Spleen (tissue), 11 donors: ENCODE data around the gene MED26. TPM values are rescaled to one million over a fixed set of nuclear protein-coding genes. Genes with fewer than 3 reads are reported as not detected.

Experiments used
- DNase-seq: peaks from one replicate; pipeline ENCODE4 v3.0.0-alpha.2; 2020
- H3K27ac ChIP-seq, 8 donors: fragments of 200-600 bp; sonication (generic) in 7 of 8; 1 replicate in 4 of 8; 2 replicates in 4 of 8; pipeline versions ENCODE4 v1.5.0 to v1.8.0; 2016 to 2021; ENCODE audit warnings: inconsistent platforms in 4 of 8, mild to moderate bottlenecking in 4 of 8, moderate library complexity in 1 of 8
- H3K27me3 ChIP-seq, 7 donors: fragments of 200-600 bp; sonication (generic) in 6 of 7; replicated peaks in 1 of 7; 1 replicate in 4 of 7; 2 replicates in 3 of 7; pipeline versions ENCODE4 v1.5.0 to v1.8.0; 2016 to 2021; ENCODE audit warnings: inconsistent platforms in 3 of 7, mild to moderate bottlenecking in 1 of 7
- H3K36me3 ChIP-seq, 6 donors: fragments of 200-600 bp; sonication (generic) in 5 of 6; 1 replicate in 4 of 6; 2 replicates in 2 of 6; pipeline versions ENCODE4 v1.5.0 to v1.8.0; 2016 to 2021; ENCODE audit warnings: inconsistent platforms in 2 of 6
- H3K4me1 ChIP-seq, 6 donors: fragments of 200-600 bp; sonication (generic) in 5 of 6; 1 replicate in 3 of 6; 2 replicates in 3 of 6; pipeline versions ENCODE4 v1.5.0 to v1.8.0; 2016 to 2021; ENCODE audit warnings: inconsistent platforms in 3 of 6
- H3K4me3 ChIP-seq, 8 donors: fragments of 200-600 bp; sonication (generic) in 7 of 8; 1 replicate in 4 of 8; 2 replicates in 4 of 8; pipeline versions ENCODE4 v1.5.0 to v1.8.0; 2016 to 2021; ENCODE audit warnings: inconsistent platforms in 4 of 8, mild to moderate bottlenecking in 4 of 8, moderate library complexity in 2 of 8
- H3K9me3 ChIP-seq, 8 donors: fragments of 200-600 bp; sonication (generic) in 7 of 8; 1 replicate in 4 of 8; 2 replicates in 4 of 8; pipeline versions ENCODE4 v1.5.0 to v1.8.0; 2016 to 2021; ENCODE audit warnings: inconsistent platforms in 4 of 8
- CTCF ChIP-seq, 11 experiments: fragments of 200-600 bp in 7 of 11; fragments of 450-650 bp in 4 of 11; sonication (generic) in 4 of 11; IDR thresholded peaks in 8 of 11; conservative IDR thresholded peaks in 3 of 11; 1 replicate in 7 of 11; 2 replicates in 4 of 11; pipeline versions ENCODE4 v1.4.0 to v1.8.0; 2016 to 2021; ENCODE audit warnings: antibody characterized with exemption in 11 of 11, inconsistent platforms in 4 of 11, mild to moderate bottlenecking in 1 of 11
- POLR2A ChIP-seq, 3 donors: fragments of 450-650 bp; IDR thresholded peaks; one replicate each; pipeline ENCODE4 v1.5.1; 2017; ENCODE audit warnings: antibody characterized with exemption in 3 of 3, mild to moderate bottlenecking in 1 of 3
- POLR2AphosphoS5 ChIP-seq, 3 donors: sonication (generic); formaldehyde crosslinking; IDR thresholded peaks; one replicate each; pipeline ENCODE4 v1.5.1; 2017; ENCODE audit warnings: antibody characterized with exemption in 3 of 3
- WGBS, 5 donors: extraction: QIAGEN DNeasy Blood & Tissue Kit in 3 of 5; methylation state at CpG; one replicate each; pipeline versions ENCODE4 v1.1.5 to v1.1.7; 2013 to 2018; 5-methylcytosine and 5-hydroxymethylcytosine counted together
- intact Hi-C: fragments of 100-400 bp; cut with DNase I; formaldehyde crosslinking; loops from one replicate; pipeline ENCODE4 v1.15.0; 2023; ENCODE audit warnings: low total_unique reads
- polyA plus RNA-seq, 3 donors: library from polyadenylated mRNA; stranded (reverse); fragments of 200-250 nt; gene quantifications; one replicate each; pipeline ENCODE4 v1.2.1, GENCODE V29; 2013
- total RNA-seq, 7 donors: library from RNA; depleted of rRNA in 3 of 7; stranded (reverse); fragments of >200 nt in 3 of 7; fragmentation: NEBNext Ultra II Directional in 4 of 7; extraction: Animal tissue kit (Norgen Biotek cat#: 25700) in 4 of 7; gene quantifications; one replicate each; pipeline versions ENCODE4 v1.1.0 to v1.2.1, GENCODE V29; 2016 to 2021
- donor health status: healthy with polysubstance abuse.
- donor health status: DM: no; HTN: no; CAD: no; lungs with moderate emphysema.
- donor health status: DM: no; HTN: no; CAD: no.
- donor health status: Bipolar disorder and iron deficiency.
- donor health status: healthy.
- donor health status: DM: no; HTN: no; CAD: no.
- donor health status: DM: yes; HTN: yes; CAD: no.

MED26 gene
- total and polyA plus RNA-seq, 10 donors, result 6.5 to 20.4 (median 15.7) TPM

- H3K27me3 ChIP-seq, result no peaks in the 10 kb centered on the region
- TF ChIP-seq CTCF (IDR thresholded peaks at IDR 0.05 in 8 of 11, conservative IDR thresholded peaks at IDR 0.05 in 3 of 11) (no peak), POLR2A (IDR thresholded peaks at IDR 0.05) (no peak), POLR2AphosphoS5 (IDR thresholded peaks at IDR 0.05) (no peak)
- H3K9me3 ChIP-seq, result no peaks in the 10 kb centered on the region
- no peak overlapping the region for H3K4me3 ChIP-seq
- DNase-seq, result no peak
- peaks cover 0 to 75% (median 43%) of the 10 kb centered on the region in 6 donors for H3K36me3 ChIP-seq
- H3K4me1 ChIP-seq, result peaks cover 30 to 95% (median 71%) of the 10 kb centered on the region in 6 donors
- intact Hi-C loops, result no loop called here
- H3K27ac ChIP-seq, result peak overlapping the region in 1 of 8 donors; percentile 79
- 88 to 91% (median 91%) methylated on average over 30 to 48 of the region's 48 CpGs for WGBS, 5 donors
These were observed 51.9 kb downstream of the MED26 start for GRCh38 chr19:16575861-16576689.

DNA sequence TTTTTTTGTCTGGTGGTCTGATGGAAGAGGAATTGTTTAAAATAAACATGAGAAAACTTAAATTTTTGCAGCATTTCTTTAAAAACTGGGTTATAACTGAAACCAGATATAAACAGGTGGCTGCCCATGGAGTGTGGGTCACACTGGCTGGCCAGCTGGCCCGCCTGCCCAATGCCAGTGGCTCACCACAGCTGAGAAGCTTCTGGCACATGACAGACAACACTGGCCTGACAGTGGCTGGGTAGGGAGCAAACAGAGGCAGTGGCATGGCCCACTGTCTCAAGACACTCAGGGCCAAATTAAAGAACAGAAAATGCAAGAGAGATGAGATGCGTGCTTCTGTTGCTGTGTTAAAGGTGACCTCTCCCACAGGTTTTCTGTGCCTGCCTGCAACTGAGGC lies 52.7 kb downstream of the MED26 start:
- intact Hi-C loops, result no loop called here
- TF ChIP-seq POLR2AphosphoS5 (IDR thresholded peaks at IDR 0.05), result no peak
- H3K4me3 ChIP-seq, result no peak overlapping the region
- peaks cover 0 to 71% (median 43%) of the 10 kb centered on the region in 6 donors for H3K36me3 ChIP-seq
- WGBS, 5 donors, result 85 to 95% (median 90%) methylated on average over 2 of the region's 2 CpGs
- no peaks in the 10 kb centered on the region for H3K27me3 ChIP-seq
- DNase-seq, result no peak
- no peaks in the 10 kb centered on the region for H3K9me3 ChIP-seq
- H3K4me1 ChIP-seq, result peaks cover 29 to 95% (median 75%) of the 10 kb centered on the region in 6 donors
- no peak overlapping the region for H3K27ac ChIP-seq

DNA sequence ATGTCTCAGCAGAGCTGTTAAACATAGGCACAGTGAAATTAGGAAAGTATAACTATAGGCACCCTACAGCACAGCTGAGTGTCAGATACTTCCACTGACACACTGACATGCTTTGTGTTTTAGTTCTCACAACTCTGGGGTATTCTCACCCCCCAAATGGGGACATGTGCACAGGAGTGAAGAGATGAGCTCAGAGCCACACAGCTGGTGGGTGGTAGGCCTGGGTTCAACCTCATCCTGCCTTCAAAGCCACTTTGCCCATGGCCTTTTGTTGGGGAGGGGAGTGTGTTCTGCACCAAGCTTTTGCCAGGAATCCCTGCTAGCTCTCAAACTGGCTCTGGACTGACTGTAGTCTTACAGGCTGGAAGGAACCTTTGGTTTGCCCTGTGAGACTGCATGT lies 54.1 kb downstream of the MED26 start:
- Histone ChIP-seq H3K36me3 (peaks cover 0 to 71% (median 46%) of the 10 kb centered on the region in 6 donors), H3K4me1 (peaks cover 29 to 95% (median 72%) of the 10 kb centered on the region in 6 donors), H3K4me3 (peak overlapping the region in 6 of 8 donors; percentile 79 to 97 (median 94)), H3K9me3 (no peaks in the 10 kb centered on the region), H3K27ac (peak overlapping the region in 4 of 8 donors; percentile 94 to 95 (median 94)), H3K27me3 (no peaks in the 10 kb centered on the region)
- intact Hi-C loops, result no loop called here
- no peak for TF ChIP-seq CTCF (IDR thresholded peaks at IDR 0.05 in 8 of 11, conservative IDR thresholded peaks at IDR 0.05 in 3 of 11)
- no peak for TF ChIP-seq POLR2AphosphoS5 (IDR thresholded peaks at IDR 0.05)
- no peak for TF ChIP-seq POLR2A (IDR thresholded peaks at IDR 0.05)
- DNase-seq, result no peak

DNA sequence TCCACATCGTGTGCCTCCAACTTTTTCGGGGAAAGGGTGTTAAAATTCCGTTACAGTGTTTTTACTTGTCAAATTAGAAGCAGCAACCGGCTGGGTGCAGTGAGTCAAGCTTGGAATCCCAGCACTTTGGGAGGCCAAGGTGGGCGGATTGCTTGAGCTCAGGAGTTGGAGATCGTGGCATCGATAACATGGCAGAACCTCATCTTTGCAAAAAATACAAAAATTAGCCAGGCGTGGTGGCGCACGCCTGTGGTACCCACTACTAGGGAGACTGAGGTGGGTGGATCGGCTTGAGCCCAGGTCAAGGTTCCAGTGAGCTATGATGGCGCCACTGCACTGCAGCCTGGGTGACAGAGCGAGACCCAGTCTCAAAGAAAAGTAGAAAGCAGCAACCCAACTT lies 54.7 kb downstream of the MED26 start:
- peaks cover 29 to 89% (median 69%) of the 10 kb centered on the region in 6 donors for H3K4me1 ChIP-seq
- no peak for DNase-seq
- TF ChIP-seq POLR2AphosphoS5 (IDR thresholded peaks at IDR 0.05) (no peak), POLR2A (IDR thresholded peaks at IDR 0.05) (no peak), CTCF (IDR thresholded peaks at IDR 0.05 in 8 of 11, conservative IDR thresholded peaks at IDR 0.05 in 3 of 11) (no peak)
- peak overlapping the region; percentile 79 to 97 (median 90) for H3K4me3 ChIP-seq
- no peaks in the 10 kb centered on the region for H3K9me3 ChIP-seq
- no peaks in the 10 kb centered on the region for H3K27me3 ChIP-seq
- H3K36me3 ChIP-seq, result peaks cover 0 to 71% (median 45%) of the 10 kb centered on the region in 6 donors
- intact Hi-C loops, result no loop called here
- WGBS, 5 donors, result 67 to 74% (median 72%) methylated on average over 13 of the region's 13 CpGs
- peak overlapping the region; percentile 80 to 95 (median 93) for H3K27ac ChIP-seq
